ENCODE results near the gene TEDDM1.

TEDDM1 gene

GRCh38 chr1:182370532-182370931 is 29.9 kb downstream of the TEDDM1 start:
- no peak for TF ChIP-seq CTCF (IDR thresholded peaks at IDR 0.05; ENCODE audit: low read depth, low read length, missing control alignments)
- in situ Hi-C loops (cut with HindIII; ENCODE audit: low sequenced_read_pairs) = no loop called here
- no peak overlapping the region for H3K4me3 ChIP-seq (ENCODE audit: low read depth, low read length)
- DNase-seq (ENCODE audit: low read depth) = no peak

GRCh38 chr1:182368903-182369302 is 31.6 kb downstream of the TEDDM1 start:
- in situ Hi-C loops (cut with HindIII; ENCODE audit: low sequenced_read_pairs) = no loop called here
- no peak overlapping the region for H3K4me3 ChIP-seq (ENCODE audit: low read depth, low read length)
- DNase-seq (ENCODE audit: low read depth) = no peak
- TF ChIP-seq CTCF (IDR thresholded peaks at IDR 0.05; ENCODE audit: low read depth, low read length, missing control alignments) = no peak

- no peak for DNase-seq (ENCODE audit: low read depth)
- TF ChIP-seq CTCF (IDR thresholded peaks at IDR 0.05; ENCODE audit: low read depth, low read length, missing control alignments) = no peak
- H3K4me3 ChIP-seq (ENCODE audit: low read depth, low read length) = no peak overlapping the region
- in situ Hi-C loops (cut with HindIII; ENCODE audit: low sequenced_read_pairs) = no loop called here
Measured at GRCh38 chr1:182368358-182368757, 32.1 kb downstream of the TEDDM1 start.

- H3K4me3 ChIP-seq (ENCODE audit: low read depth, low read length) = no peak overlapping the region
- no peak for DNase-seq (ENCODE audit: low read depth)
- TF ChIP-seq CTCF (IDR thresholded peaks at IDR 0.05; ENCODE audit: low read depth, low read length, missing control alignments) = no peak
- in situ Hi-C loops (cut with HindIII; ENCODE audit: low sequenced_read_pairs) = no loop called here
Measured at GRCh38 chr1:182367926-182368325, 32.5 kb downstream of the TEDDM1 start.

- DNase-seq (ENCODE audit: low read depth) = no peak
- in situ Hi-C loops (cut with HindIII; ENCODE audit: low sequenced_read_pairs) = no loop called here
- TF ChIP-seq CTCF (IDR thresholded peaks at IDR 0.05; ENCODE audit: low read depth, low read length, missing control alignments) = no peak
- H3K4me3 ChIP-seq (ENCODE audit: low read depth, low read length) = no peak overlapping the region
Measured at GRCh38 chr1:182366596-182366995, 33.9 kb downstream of the TEDDM1 start.

GRCh38 chr1:182359645-182360044 is 40.8 kb downstream of the TEDDM1 start:
- no peak overlapping the region for H3K4me3 ChIP-seq (ENCODE audit: low read depth, low read length)
- in situ Hi-C loops (cut with HindIII; ENCODE audit: low sequenced_read_pairs) = no loop called here
- DNase-seq (ENCODE audit: low read depth) = no peak
- no peak for TF ChIP-seq CTCF (IDR thresholded peaks at IDR 0.05; ENCODE audit: low read depth, low read length, missing control alignments)

- DNase-seq (ENCODE audit: low read depth) = no peak
- no peak overlapping the region for H3K4me3 ChIP-seq (ENCODE audit: low read depth, low read length)
- TF ChIP-seq CTCF (IDR thresholded peaks at IDR 0.05; ENCODE audit: low read depth, low read length, missing control alignments) = no peak
- in situ Hi-C loops (cut with HindIII; ENCODE audit: low sequenced_read_pairs) = no loop called here
Measured at GRCh38 chr1:182357913-182358312, 42.6 kb downstream of the TEDDM1 start.

All from astrocyte of the cerebellum (primary cell).